SK-N-MC (cell line): Measurements from ENCODE around the gene CCIN.

Source experiments
- EZH2 ChIP-seq: fragments of 200-600 bp; sonication (generic); IDR thresholded peaks from one replicate; pipeline ENCODE4 v1.6.1; 2017; ENCODE audit warnings: antibody characterized with exemption
- FOXP2 ChIP-seq: optimal IDR thresholded peaks from 2 replicates; pipeline ENCODE3; 2011; ENCODE audit warnings: mild to moderate bottlenecking, moderate library complexity; ENCODE audit not compliant: insufficient read depth; ENCODE audit errors: extremely low read length, control extremely low read depth
- POLR2AphosphoS5 ChIP-seq: IDR thresholded peaks from 2 replicates; pipeline ENCODE4 v1.6.1; 2012; ENCODE audit warnings: mild to moderate bottlenecking, low read depth, low read length, borderline replicate concordance

- no peak for TF ChIP-seq EZH2
- no peak for TF ChIP-seq POLR2AphosphoS5
- TF ChIP-seq FOXP2: no peak
These were observed 44.8 kb downstream of the CCIN start for GRCh38 chr9:36213989-36214388.
